ENCODE data around the gene NMT1.

- no peak for TF ChIP-seq POLR2A (IDR thresholded peaks at IDR 0.05; ENCODE audit: low read depth, low read length)
- no peak for TF ChIP-seq TAF1 (IDR thresholded peaks at IDR 0.05; ENCODE audit: borderline replicate concordance, low read depth, low read length)
- TF ChIP-seq POLR2AphosphoS5 (IDR thresholded peaks at IDR 0.05; ENCODE audit: low read depth, low read length): no peak
These were observed 32.5 kb downstream of the NMT1 start for GRCh38 chr17:45093444-45094110.
